Testis (tissue), 3 donors: ENCODE results near the gene KCNG1. TPM values are rescaled to one million over a fixed set of nuclear protein-coding genes. Genes with fewer than 3 reads are reported as not detected.

Experiments
- DNase-seq: peaks from one replicate; pipeline ENCODE4 v3.0.0-alpha.2; 2019
- H3K27ac ChIP-seq, 2 donors: fragments of 200-600 bp; sonication (generic); one replicate each; pipeline ENCODE4 v1.5.1; 2019
- H3K27me3 ChIP-seq: fragments of 200-600 bp; sonication (generic); one replicate; pipeline ENCODE4 v1.5.1; 2019
- H3K36me3 ChIP-seq: fragments of 200-600 bp; sonication (generic); one replicate; pipeline ENCODE4 v1.5.1; 2017; ENCODE audit warnings: low read depth; ENCODE audit errors: missing control alignments
- H3K4me1 ChIP-seq: fragments of 200-600 bp; sonication (generic); one replicate; pipeline ENCODE4 v1.5.1; 2019
- H3K4me3 ChIP-seq, 2 donors: fragments of 200-600 bp; sonication (generic); one replicate each; pipeline ENCODE4 v1.5.1; 2017 to 2019
- H3K9me3 ChIP-seq: fragments of 200-600 bp; sonication (generic); one replicate; pipeline ENCODE4 v1.5.1; 2017
- CTCF ChIP-seq, 3 experiments: fragments of 450-650 bp in 2 of 3; fragments of 200-600 bp in 1 of 3; sonication (generic) in 1 of 3; IDR thresholded peaks; one replicate each; pipeline ENCODE4 v1.5.1; 2016 to 2019; ENCODE audit warnings: antibody characterized with exemption in 3 of 3, mild to moderate bottlenecking in 2 of 3, moderate library complexity in 1 of 3
- POLR2A ChIP-seq: fragments of 450-650 bp; IDR thresholded peaks from one replicate; pipeline ENCODE4 v1.6.1; 2017; ENCODE audit warnings: antibody characterized with exemption, mild to moderate bottlenecking, moderate library complexity
- whole genome bisulfite sequencing, 2 donors: methylation state at CpG; one replicate each; pipeline ENCODE4 v1.1.5; 2018; 5-methylcytosine and 5-hydroxymethylcytosine counted together
- intact Hi-C: fragments of 100-400 bp; cut with DNase I; formaldehyde crosslinking; loops from one replicate; pipeline ENCODE4 v1.15.1; 2023; ENCODE audit warnings: low total_unique reads
- polyA plus RNA-seq: library from polyadenylated mRNA; stranded (reverse); fragments of 350-450 nt; fragmentation: Illumina TruSeq; extraction: RNeasy Lipid Tissue Mini Kit (QIAGEN cat#74804); gene quantifications from one replicate; pipeline ENCODE4 v1.2.3, GENCODE V29; 2014; ENCODE audit warnings: low read depth, low replicate concordance; ENCODE audit not compliant: insufficient read depth
- total RNA-seq, 2 donors: library from RNA; depleted of rRNA; stranded (reverse); fragments of >200 nt; gene quantifications; one replicate each; pipeline ENCODE4 v1.2.3, GENCODE V29; 2016

KCNG1 gene
- total and polyA plus RNA-seq, 3 donors from 2014 or later, result 20.9 to 78.2 (median 35.8) TPM

DNA sequence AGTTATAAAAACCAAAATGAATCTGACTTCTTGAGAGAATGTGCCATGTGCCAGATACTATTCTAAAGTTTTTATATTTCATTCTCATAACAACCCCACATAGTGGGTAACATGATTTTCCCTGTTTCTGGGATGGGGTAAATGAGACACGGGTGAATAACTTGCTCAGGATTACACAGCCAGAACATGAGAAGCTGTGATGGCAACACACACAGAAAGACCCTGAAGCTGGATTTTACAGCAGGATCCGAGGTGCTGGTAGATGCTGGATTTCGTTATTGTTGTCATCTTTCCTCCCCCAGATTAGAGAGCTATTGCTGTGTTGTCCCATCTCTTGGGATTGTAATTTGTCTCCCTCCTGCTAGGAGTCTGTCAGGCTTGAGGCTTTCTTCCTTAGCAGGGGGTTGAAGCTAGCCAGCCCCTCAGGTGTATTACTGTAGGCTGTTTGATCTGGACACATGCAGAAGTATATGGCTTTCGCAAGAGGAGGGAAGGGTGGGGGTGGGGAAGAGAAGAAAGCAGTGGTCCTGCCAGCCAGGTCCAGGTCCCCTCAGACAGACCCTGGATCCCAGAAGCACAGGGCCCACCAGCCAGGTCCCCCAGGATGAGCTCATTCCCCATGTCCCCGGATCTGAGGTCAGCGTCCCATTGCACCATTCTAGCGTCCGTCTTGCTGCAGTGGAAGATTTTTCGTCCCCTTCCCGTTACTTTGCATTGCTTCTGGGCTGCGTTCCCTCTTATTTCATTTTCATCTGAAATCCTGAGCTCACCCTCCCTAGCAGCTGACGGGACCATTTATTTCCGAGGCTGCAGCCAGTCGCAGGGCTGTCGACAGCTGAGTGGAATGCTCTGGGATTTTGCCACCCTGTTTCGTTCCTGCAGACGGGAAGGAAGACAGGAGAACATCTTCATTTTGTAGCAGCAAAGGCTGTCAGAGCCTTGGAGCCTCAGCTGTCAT lies 7.3 kb upstream of the KCNG1 start:
- DNase-seq, result no peak
- H3K27ac ChIP-seq, result no peak overlapping the region
- no peak overlapping the region for H3K4me3 ChIP-seq
- intact Hi-C loops, result no loop called here
- no peaks in the 10 kb centered on the region for H3K4me1 ChIP-seq
- no peaks in the 10 kb centered on the region for H3K9me3 ChIP-seq
- no peaks in the 10 kb centered on the region for H3K36me3 ChIP-seq
- H3K27me3 ChIP-seq, result no peaks in the 10 kb centered on the region
- WGBS, 2 donors, result 56 to 61% methylated on average over 16 to 17 of the region's 17 CpGs
- TF ChIP-seq POLR2A (no peak), CTCF (IDR thresholded peaks at IDR 0.05) (no peak)

- no peaks in the 10 kb centered on the region for H3K4me1 ChIP-seq
- no peaks in the 10 kb centered on the region for H3K27me3 ChIP-seq
- no peak for DNase-seq
- H3K27ac ChIP-seq, result no peak overlapping the region
- H3K4me3 ChIP-seq, result no peak overlapping the region
- WGBS, 2 donors, result 84 to 97% methylated on average over 1 of the region's 1 CpG
- no peaks in the 10 kb centered on the region for H3K9me3 ChIP-seq
- intact Hi-C loops, result no loop called here
- no peak for TF ChIP-seq CTCF (IDR thresholded peaks at IDR 0.05)
- no peak for TF ChIP-seq POLR2A
- no peaks in the 10 kb centered on the region for H3K36me3 ChIP-seq
Measured at GRCh38 chr20:51029556-51029955, 6.6 kb upstream of the KCNG1 start.

- WGBS, 2 donors, result 48 to 54% methylated on average over 10 of the region's 10 CpGs
- Histone ChIP-seq H3K27me3 (no peaks in the 10 kb centered on the region), H3K4me3 (no peak overlapping the region), H3K4me1 (no peaks in the 10 kb centered on the region), H3K36me3 (no peaks in the 10 kb centered on the region), H3K27ac (no peak overlapping the region), H3K9me3 (no peaks in the 10 kb centered on the region)
- intact Hi-C loops, result no loop called here
- no peak for DNase-seq
- TF ChIP-seq CTCF (IDR thresholded peaks at IDR 0.05), result no peak
- TF ChIP-seq POLR2A, result no peak
Measured at GRCh38 chr20:51028616-51029212, 5.8 kb upstream of the KCNG1 start.

DNA sequence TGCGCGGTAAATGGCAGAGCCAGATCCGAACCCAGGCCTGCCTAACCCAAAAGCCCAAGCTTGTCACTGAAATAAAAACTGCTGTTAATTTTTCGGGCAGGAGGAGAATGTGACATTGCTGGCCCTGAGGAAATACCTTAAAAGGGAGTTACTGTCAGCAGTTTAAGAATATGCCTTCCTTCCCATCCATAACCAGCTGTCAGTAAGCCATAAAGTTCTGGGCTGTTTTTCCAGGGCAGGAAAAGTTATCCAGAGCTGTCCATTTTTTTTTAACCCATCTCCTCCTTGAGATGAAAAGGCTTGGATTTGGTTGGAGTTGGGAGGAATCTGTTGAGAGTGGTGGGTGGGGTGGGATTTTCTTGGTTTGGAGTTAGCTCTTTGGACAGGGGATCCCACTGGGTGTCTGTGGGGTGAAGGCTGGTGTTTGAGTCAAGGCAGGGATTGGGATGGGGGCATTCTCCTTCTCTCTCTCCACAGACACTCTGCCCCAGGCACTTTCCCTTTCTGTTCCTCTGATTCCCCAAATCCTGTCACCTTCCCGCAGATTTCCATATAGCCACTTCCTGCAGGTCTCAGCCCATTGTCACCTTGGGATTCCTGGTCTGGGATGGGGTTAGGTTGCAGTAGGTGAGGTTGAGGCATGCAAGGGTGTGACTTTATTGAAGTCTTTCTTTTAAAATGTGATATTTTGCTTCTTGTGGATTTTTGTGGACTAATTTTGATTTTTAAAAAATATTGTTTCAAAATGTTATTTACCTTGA lies 4.3 kb upstream of the KCNG1 start:
- intact Hi-C loops, result no loop called here
- Histone ChIP-seq H3K4me3 (no peak overlapping the region), H3K27ac (no peak overlapping the region), H3K36me3 (no peaks in the 10 kb centered on the region), H3K9me3 (no peaks in the 10 kb centered on the region), H3K4me1 (no peaks in the 10 kb centered on the region), H3K27me3 (no peaks in the 10 kb centered on the region)
- no peak for DNase-seq
- no peak for TF ChIP-seq CTCF (IDR thresholded peaks at IDR 0.05)
- no peak for TF ChIP-seq POLR2A
- WGBS, 2 donors, result 79 to 84% methylated on average over 5 of the region's 5 CpGs
